GM23338 (cell line): Measurements from ENCODE around the gene APBB1. TPM values are rescaled to one million over a fixed set of nuclear protein-coding genes. Genes with fewer than 3 reads are reported as not detected.

Experiments
- ATAC-seq: fragments of 200-7000 bp; cut with Tn5 transposase; 3 replicates; pipeline ENCODE4 v1.9.1; 2020
- DNase-seq: peaks from one replicate; pipeline ENCODE4 v3.0.0-alpha.2; 2015; ENCODE audit warnings: low spot score
- H2AFZ ChIP-seq: fragments of 200-600 bp; sonication (generic); 2 replicates; pipeline ENCODE4 v1.8.0; 2016; ENCODE audit warnings: antibody characterized with exemption, mild to moderate bottlenecking, moderate library complexity
- H3F3A ChIP-seq: fragments of 200-600 bp; sonication (generic); replicated peaks from 2 replicates; pipeline ENCODE4 v1.8.0; 2017; ENCODE audit warnings: antibody characterized with exemption, mixed run types, low read depth
- H3K27ac ChIP-seq: fragments of 200-600 bp; sonication (generic); 2 replicates; pipeline ENCODE4 v1.6.1; 2016; ENCODE audit warnings: low read depth
- H3K27me3 ChIP-seq: fragments of 200-600 bp; sonication (generic); 2 replicates; pipeline ENCODE4 v1.8.0; 2016; ENCODE audit warnings: mild to moderate bottlenecking, mixed run types, moderate library complexity; ENCODE audit not compliant: insufficient read depth
- H3K36me3 ChIP-seq: fragments of 200-600 bp; sonication (generic); 2 replicates; pipeline ENCODE4 v1.8.0; 2016; ENCODE audit warnings: mild to moderate bottlenecking; ENCODE audit not compliant: insufficient read depth
- H3K4me1 ChIP-seq: fragments of 200-600 bp; sonication (generic); 2 replicates; pipeline ENCODE4 v1.8.0; 2016; ENCODE audit warnings: mild to moderate bottlenecking, moderate library complexity; ENCODE audit not compliant: insufficient read depth
- H3K4me2 ChIP-seq: fragments of 200-600 bp; sonication (generic); 2 replicates; pipeline ENCODE4 v1.7.1; 2017; ENCODE audit warnings: mixed run types
- H3K4me3 ChIP-seq: fragments of 200-600 bp; sonication (generic); 2 replicates; pipeline ENCODE4 v1.6.1; 2016; ENCODE audit warnings: mixed run types
- H3K79me2 ChIP-seq: fragments of 200-600 bp; sonication (generic); replicated peaks from 2 replicates; pipeline ENCODE4 v1.8.0; 2017; ENCODE audit warnings: mild to moderate bottlenecking; ENCODE audit not compliant: insufficient read depth
- H3K9me2 ChIP-seq: fragments of 200-600 bp; sonication (generic); 2 replicates; pipeline ENCODE4 v1.8.0; 2017; ENCODE audit not compliant: insufficient read depth
- H4K20me1 ChIP-seq: fragments of 200-600 bp; sonication (generic); replicated peaks from 2 replicates; pipeline ENCODE4 v1.8.0; 2017; ENCODE audit warnings: mild to moderate bottlenecking; ENCODE audit not compliant: insufficient read depth
- H3K27ac Mint-ChIP-seq: 2 replicates; pipeline ENCODE4 v1.8.0; 2020; ENCODE audit warnings: inconsistent platforms, mild to moderate bottlenecking, moderate library complexity, mixed read lengths
- H3K27me3 Mint-ChIP-seq: 3 replicates; pipeline ENCODE4 v1.8.0; 2022; ENCODE audit warnings: low read depth, mild to moderate bottlenecking, moderate library complexity, mixed read lengths, inconsistent platforms; ENCODE audit not compliant: insufficient read depth, poor library complexity
- H3K36me3 Mint-ChIP-seq: 3 replicates; pipeline ENCODE4 v1.8.0; 2021; ENCODE audit warnings: low read depth, mild to moderate bottlenecking, inconsistent platforms, moderate library complexity, mixed read lengths
- H3K4me1 Mint-ChIP-seq: 3 replicates; pipeline ENCODE4 v1.8.0; 2020; ENCODE audit warnings: mild to moderate bottlenecking, inconsistent platforms, mixed read lengths
- H3K4me3 Mint-ChIP-seq: 3 replicates; pipeline ENCODE4 v1.8.0; 2021; ENCODE audit warnings: moderate library complexity, mild to moderate bottlenecking, inconsistent platforms, mixed read lengths
- H3K9me3 Mint-ChIP-seq: 3 replicates; pipeline ENCODE4 v1.8.0; 2020; ENCODE audit warnings: moderate library complexity, mild to moderate bottlenecking, inconsistent platforms, mixed read lengths
- CREB1 ChIP-seq: fragments of 250-450 bp; sonication (Bioruptor Pico); IDR thresholded peaks from 2 replicates; pipeline ENCODE4 v1.5.0; 2020; ENCODE audit warnings: low read depth, mild to moderate bottlenecking, moderate library complexity
- ETS1 ChIP-seq: IDR thresholded peaks from 2 replicates; pipeline ENCODE4 v1.6.1; 2016; ENCODE audit warnings: antibody characterized with exemption
- EZH2 ChIP-seq: fragments of 200-600 bp; sonication (generic); IDR thresholded peaks from one replicate; pipeline ENCODE4 v1.8.0; 2017; ENCODE audit warnings: antibody characterized with exemption, mild to moderate bottlenecking, low read depth; ENCODE audit not compliant: unreplicated experiment
- JUNB ChIP-seq: IDR thresholded peaks from one replicate; pipeline ENCODE4 v1.6.1; 2016; ENCODE audit warnings: antibody characterized with exemption; ENCODE audit not compliant: unreplicated experiment
- POLR2AphosphoS5 ChIP-seq: IDR thresholded peaks from 2 replicates; pipeline ENCODE4 v1.6.1; 2016; ENCODE audit warnings: antibody characterized with exemption, low read depth
- REST ChIP-seq: IDR thresholded peaks from one replicate; pipeline ENCODE4 v1.6.1; 2018; ENCODE audit warnings: antibody characterized with exemption; ENCODE audit not compliant: unreplicated experiment
- STAT1 ChIP-seq: IDR thresholded peaks from one replicate; pipeline ENCODE4 v1.6.1; 2016; ENCODE audit warnings: antibody characterized with exemption; ENCODE audit not compliant: unreplicated experiment
- ZNF331 ChIP-seq: fragments of 250-450 bp; sonication (Bioruptor Pico); IDR thresholded peaks from 2 replicates; pipeline ENCODE4 v1.5.0; 2020; ENCODE audit warnings: low read depth, mild to moderate bottlenecking, moderate library complexity
- ZNF462 ChIP-seq: fragments of 250-450 bp; sonication (Bioruptor Pico); IDR thresholded peaks from 2 replicates; pipeline ENCODE4 v1.5.0; 2020; ENCODE audit warnings: mild to moderate bottlenecking, moderate library complexity
- polyA plus RNA-seq: library from polyadenylated mRNA; unstranded; fragments of >200 nt; fragmentation: Nextera tagmentation; extraction: Ambion mirVana; gene quantifications from 2 replicates; pipeline ENCODE4 v1.2.1, GENCODE V29; 2016
- total RNA-seq: library from RNA; depleted of rRNA; stranded (reverse); fragments of >200 nt; shearing (Covaris generic); gene quantifications from 2 replicates; pipeline ENCODE4 v1.2.3, GENCODE V29; 2014

The APBB1 gene
- total and polyA plus RNA-seq, 2 experiments from 2014 or later = 10.6 to 24.7 TPM

- no peak overlapping the region for H3K27ac ChIP-seq
These were observed 62.3 kb downstream of the APBB1 start for GRCh38 chr11:6356503-6357055.

GRCh38 chr11:6354651-6355485 lies 64.0 kb downstream of the APBB1 start:
- H3K27ac ChIP-seq = no peak overlapping the region
- no peak overlapping the region for H3K27ac Mint-ChIP-seq
- no peak for TF ChIP-seq CREB1 (CRISPR knock-in tag)
- TF ChIP-seq EZH2 = no peak
- TF ChIP-seq REST = no peak
- TF ChIP-seq ZNF462 (CRISPR knock-in tag) = no peak
- no peak for TF ChIP-seq ZNF331 (CRISPR knock-in tag)
- TF ChIP-seq JUNB = no peak
- TF ChIP-seq STAT1 = no peak
- TF ChIP-seq ETS1 = no peak

More at GRCh38 chr11:6356503-6357055, 62.3 kb downstream of the APBB1 start:
- H3K9me2 ChIP-seq = no peaks in the 10 kb centered on the region
- H4K20me1 ChIP-seq = no peaks in the 10 kb centered on the region
- H3K4me3 ChIP-seq = no peak overlapping the region
- H2AFZ ChIP-seq = no peak overlapping the region
- H3K4me1 ChIP-seq = no peaks in the 10 kb centered on the region
- H3K4me2 ChIP-seq = no peak overlapping the region
- H3K27ac Mint-ChIP-seq = no peak overlapping the region
- DNase-seq (no peak), ATAC-seq (no peak)
- no peak for TF ChIP-seq STAT1
- no peak for TF ChIP-seq EZH2
- no peak for TF ChIP-seq POLR2AphosphoS5
- TF ChIP-seq ZNF331 (CRISPR knock-in tag) = no peak
- TF ChIP-seq CREB1 (CRISPR knock-in tag) = no peak
- H3K27me3 Mint-ChIP-seq = peaks cover 5% of the 10 kb centered on the region
- no peak overlapping the region for H3K4me3 Mint-ChIP-seq
- no peaks in the 10 kb centered on the region for H3K9me3 Mint-ChIP-seq
- H3K36me3 Mint-ChIP-seq = no peaks in the 10 kb centered on the region
- no peaks in the 10 kb centered on the region for H3K27me3 ChIP-seq
- H3K4me1 Mint-ChIP-seq = peaks cover 7% of the 10 kb centered on the region
- H3K79me2 ChIP-seq = no peaks in the 10 kb centered on the region
- no peaks in the 10 kb centered on the region for H3F3A ChIP-seq
- H3K36me3 ChIP-seq = no peaks in the 10 kb centered on the region

More at GRCh38 chr11:6354651-6355485, 64.0 kb downstream of the APBB1 start:
- H3K36me3 ChIP-seq = no peaks in the 10 kb centered on the region
- H3F3A ChIP-seq = no peaks in the 10 kb centered on the region
- Mint-ChIP-seq H3K36me3 (no peaks in the 10 kb centered on the region), H3K4me3 (no peak overlapping the region), H3K9me3 (no peaks in the 10 kb centered on the region), H3K4me1 (peaks cover 7% of the 10 kb centered on the region), H3K27me3 (peaks cover 6% of the 10 kb centered on the region)
- H3K4me3 ChIP-seq = no peak overlapping the region
- 0 out of 2 replicates have a peak, but pooled peaks cover 3% of the 10 kb centered on the region for H3K9me2 ChIP-seq
- no peak overlapping the region for H3K4me2 ChIP-seq
- no peaks in the 10 kb centered on the region for H4K20me1 ChIP-seq
- DNase-seq (no peak), ATAC-seq (no peak)
- H3K79me2 ChIP-seq = no peaks in the 10 kb centered on the region
- no peak overlapping the region for H2AFZ ChIP-seq
- H3K4me1 ChIP-seq = no peaks in the 10 kb centered on the region
- H3K27me3 ChIP-seq = no peaks in the 10 kb centered on the region
